SK-N-SH treated with all-trans-retinoic acid at 6 μM for 48 hours (cell line): ENCODE results near the gene C11orf68.

Experiments used
- ATAC-seq: fragments of 200-7000 bp; cut with Tn5 transposase; 3 replicates; pipeline ENCODE4 v1.9.1; 2020; ENCODE audit warnings: mild to moderate bottlenecking, moderate library complexity
- ARNTL ChIP-seq: fragments of 450-650 bp; formaldehyde crosslinking; IDR thresholded peaks from 2 replicates; pipeline ENCODE4 v1.5.0; 2020; ENCODE audit warnings: low read depth, mild to moderate bottlenecking, moderate library complexity, borderline replicate concordance
- BACH2 ChIP-seq: fragments of 250-450 bp; sonication (Bioruptor Pico); IDR thresholded peaks from 2 replicates; pipeline ENCODE4 v1.9.0; 2021; ENCODE audit warnings: mild to moderate bottlenecking, borderline replicate concordance
- CSRNP3 ChIP-seq: fragments of 250-450 bp; sonication (Bioruptor Pico); IDR thresholded peaks from 2 replicates; pipeline ENCODE4 v1.5.1; 2021; ENCODE audit warnings: mild to moderate bottlenecking, moderate library complexity
- ESRRG ChIP-seq: fragments of 250-450 bp; sonication (Bioruptor Pico); IDR thresholded peaks from 2 replicates; pipeline ENCODE4 v1.6.1; 2021; ENCODE audit warnings: mild to moderate bottlenecking
- OSR1 ChIP-seq: fragments of 250-450 bp; sonication (Bioruptor Pico); IDR thresholded peaks from 2 replicates; pipeline ENCODE4 v1.8.0; 2022; ENCODE audit warnings: moderate library complexity, mild to moderate bottlenecking, inconsistent platforms
- PATZ1 ChIP-seq: fragments of 250-450 bp; sonication (Bioruptor Pico); IDR thresholded peaks from 2 replicates; pipeline ENCODE4 v1.8.0; 2020; ENCODE audit warnings: mild to moderate bottlenecking, moderate library complexity, borderline replicate concordance
- POU6F1 ChIP-seq: fragments of 250-450 bp; sonication (Bioruptor Pico); IDR thresholded peaks from 2 replicates; pipeline ENCODE4 v1.8.0; 2021; ENCODE audit warnings: low read depth, mild to moderate bottlenecking, moderate library complexity, borderline replicate concordance
- PPARA ChIP-seq: fragments of 250-450 bp; sonication (Bioruptor Pico); IDR thresholded peaks from 2 replicates; pipeline ENCODE4 v1.5.0; 2020; ENCODE audit warnings: mild to moderate bottlenecking, borderline replicate concordance
- RARB ChIP-seq: fragments of 250-450 bp; sonication (Bioruptor Pico); IDR thresholded peaks from 2 replicates; pipeline ENCODE4 v1.8.0; 2021; ENCODE audit warnings: mild to moderate bottlenecking, moderate library complexity
- TCF4 ChIP-seq: fragments of 250-450 bp; sonication (Bioruptor Pico); IDR thresholded peaks from 2 replicates; pipeline ENCODE4 v1.8.0; 2021; ENCODE audit warnings: mild to moderate bottlenecking, moderate library complexity, borderline replicate concordance
- TOX ChIP-seq: fragments of 250-450 bp; sonication (Bioruptor Pico); IDR thresholded peaks from 2 replicates; pipeline ENCODE4 v1.8.0; 2021; ENCODE audit warnings: mild to moderate bottlenecking, moderate library complexity, borderline replicate concordance
- TSHZ2 ChIP-seq: fragments of 250-450 bp; sonication (Bioruptor Pico); IDR thresholded peaks from 2 replicates; pipeline ENCODE4 v1.5.0; 2020; ENCODE audit warnings: mild to moderate bottlenecking, moderate library complexity
- ZC3H10 ChIP-seq: fragments of 250-450 bp; sonication (Bioruptor Pico); IDR thresholded peaks from 2 replicates; pipeline ENCODE4 v1.5.1; 2021; ENCODE audit warnings: mild to moderate bottlenecking, moderate library complexity
- ZFP30 ChIP-seq: fragments of 450-650 bp; formaldehyde crosslinking; IDR thresholded peaks from 2 replicates; pipeline ENCODE4 v1.5.0; 2022; ENCODE audit warnings: mild to moderate bottlenecking, moderate library complexity
- ZNF565 ChIP-seq: fragments of 450-650 bp; formaldehyde crosslinking; conservative IDR thresholded peaks from 2 replicates; pipeline ENCODE4 v1.5.0; 2020; ENCODE audit warnings: low read depth, mild to moderate bottlenecking, moderate library complexity
- ZNF8 ChIP-seq: fragments of 450-650 bp; formaldehyde crosslinking; IDR thresholded peaks from 2 replicates; pipeline ENCODE4 v1.5.0; 2020; ENCODE audit warnings: mild to moderate bottlenecking, moderate library complexity

Gene C11orf68

GRCh38 chr11:65921876-65922275 lies 3.0 kb upstream of the C11orf68 start:
- TF ChIP-seq OSR1 (CRISPR knock-in tag) (no peak), ZFP30 (CRISPR knock-in tag) (no peak), PATZ1 (no peak), ARNTL (CRISPR knock-in tag) (no peak), POU6F1 (CRISPR knock-in tag) (no peak), TCF4 (no peak), TSHZ2 (no peak), BACH2 (no peak), ZNF8 (no peak), ESRRG (CRISPR knock-in tag) (no peak), TOX (CRISPR knock-in tag) (no peak), ZC3H10 (CRISPR knock-in tag) (no peak)
- no peak for ATAC-seq

- ATAC-seq: no peak
- TF ChIP-seq PATZ1 (no peak), CSRNP3 (no peak), ZC3H10 (CRISPR knock-in tag) (no peak), RARB (CRISPR knock-in tag) (no peak), TOX (CRISPR knock-in tag) (no peak), ZNF565 (CRISPR knock-in tag) (no peak), TSHZ2 (no peak), OSR1 (CRISPR knock-in tag) (no peak), POU6F1 (CRISPR knock-in tag) (no peak), ZFP30 (CRISPR knock-in tag) (no peak), PPARA (CRISPR knock-in tag) (no peak)
These were observed 2.2 kb upstream of the C11orf68 start for GRCh38 chr11:65921033-65921555.
